IMR-90 (cell line): ENCODE results near the gene ONECUT1. TPM values are rescaled to one million over a fixed set of nuclear protein-coding genes. Genes with fewer than 3 reads are reported as not detected.

ENCODE experiments used
- ATAC-seq: fragments of 200-7000 bp; cut with Tn5 transposase; 2 replicates; pipeline ENCODE4 v1.9.1; 2020; ENCODE audit warnings: low read depth, mild to moderate bottlenecking, moderate library complexity
- BruUV-seq: library from RNA; stranded (reverse); fragments of 400-500 nt; replicated peaks from 2 replicates; lab custom pipeline; 2021; lab: Mats Ljungman, UMichigan
- CTCF ChIA-PET: fragments of 300-600 bp; formaldehyde crosslinking; extraction: SDS; loops from one replicate; lab custom pipeline; 2021; ENCODE audit warnings: antibody characterized with exemption; lab: Yijun Ruan, JAX
- POLR2A ChIA-PET: fragments of 300-600 bp; sonication (Branson Sonifier 250); formaldehyde crosslinking; loops from one replicate; lab custom pipeline; 2022; ENCODE audit warnings: antibody characterized with exemption; ENCODE audit not compliant: unreplicated experiment; lab: Charles Lee
- DNase-seq: peaks from one replicate; pipeline ENCODE4 v3.0.0; 2013
- H2AFZ ChIP-seq: replicated peaks from 2 replicates; pipeline ENCODE3; 2013; ENCODE audit warnings: low read length, mild to moderate bottlenecking; ENCODE audit not compliant: poor library complexity
- H2AK5ac ChIP-seq: 2 replicates; pipeline ENCODE4 v1.6.1; 2013; ENCODE audit warnings: low read depth, low read length, inconsistent platforms
- H2AK9ac ChIP-seq: replicated peaks from 2 replicates; pipeline ENCODE3; 2013; ENCODE audit warnings: mild to moderate bottlenecking, low read depth, low read length, moderate library complexity; ENCODE audit not compliant: poor library complexity
- H2BK120ac ChIP-seq: 2 replicates; pipeline ENCODE4 v1.6.1; 2013; ENCODE audit warnings: low read depth, low read length, inconsistent platforms
- H2BK15ac ChIP-seq: 3 replicates; pipeline ENCODE4 v1.6.1; 2013; ENCODE audit warnings: low read depth, low read length, inconsistent platforms
- H2BK20ac ChIP-seq: 2 replicates; pipeline ENCODE4 v1.6.1; 2013; ENCODE audit warnings: low read depth, mild to moderate bottlenecking, inconsistent platforms, low read length, moderate library complexity
- H2BK5ac ChIP-seq: 2 replicates; pipeline ENCODE4 v1.6.1; 2013; ENCODE audit warnings: mild to moderate bottlenecking, low read depth, low read length, inconsistent platforms; ENCODE audit not compliant: poor library complexity, severe bottlenecking
- H3K14ac ChIP-seq: replicated peaks from 2 replicates; pipeline ENCODE4 v1.6.1; 2013; ENCODE audit warnings: low read depth, low read length, inconsistent platforms
- H3K18ac ChIP-seq: 2 replicates; pipeline ENCODE4 v1.6.1; 2013; ENCODE audit warnings: low read depth, low read length, control low read depth
- H3K23ac ChIP-seq: 2 replicates; pipeline ENCODE4 v1.6.1; 2013; ENCODE audit warnings: low read depth, low read length, inconsistent platforms
- H3K27ac ChIP-seq: 2 replicates; pipeline ENCODE4 v1.5.1; 2013; ENCODE audit warnings: mild to moderate bottlenecking, control low read depth, low read length; ENCODE audit not compliant: insufficient read depth
- H3K27me3 ChIP-seq: 2 replicates; pipeline ENCODE4 v1.6.1; 2013; ENCODE audit warnings: low read length; ENCODE audit not compliant: control insufficient read depth, insufficient read depth
- H3K36me3 ChIP-seq: 2 replicates; pipeline ENCODE4 v1.6.1; 2013; ENCODE audit warnings: low read length, mixed read lengths; ENCODE audit not compliant: control insufficient read depth, insufficient read depth
- H3K4ac ChIP-seq: 2 replicates; pipeline ENCODE4 v1.6.1; 2013; ENCODE audit warnings: low read depth, low read length, inconsistent platforms
- H3K4me1 ChIP-seq: 2 replicates; pipeline ENCODE4 v1.6.1; 2013; ENCODE audit warnings: low read length, mixed read lengths; ENCODE audit not compliant: control insufficient read depth, insufficient read depth
- H3K4me2 ChIP-seq: 2 replicates; pipeline ENCODE4 v1.6.1; 2013; ENCODE audit warnings: low read depth, mild to moderate bottlenecking, control low read depth, low read length, moderate library complexity
- H3K4me3 ChIP-seq: 2 replicates; pipeline ENCODE4 v1.5.1; 2013; ENCODE audit warnings: low read depth, mild to moderate bottlenecking, control low read depth, low read length, moderate library complexity; ENCODE audit not compliant: insufficient read depth
- H3K56ac ChIP-seq: 2 replicates; pipeline ENCODE4 v1.6.1; 2013; ENCODE audit warnings: low read length, inconsistent platforms; ENCODE audit not compliant: insufficient read depth; ENCODE audit errors: extremely low read depth
- H3K79me1 ChIP-seq, 2 experiments: 2 replicates each; pipeline ENCODE4 v1.6.1; 2013; ENCODE audit warnings: low read length in 2 of 2, inconsistent platforms in 1 of 2, low read depth in 1 of 2
- H3K9ac ChIP-seq: 2 replicates; pipeline ENCODE4 v1.6.1; 2013; ENCODE audit warnings: low read depth, low read length, control low read depth
- H3K9me1 ChIP-seq: 2 replicates; pipeline ENCODE4 v1.6.1; 2013; ENCODE audit warnings: low read length, inconsistent platforms; ENCODE audit not compliant: insufficient read depth
- H3K9me3 ChIP-seq: 2 replicates; pipeline ENCODE4 v1.6.1; 2013; ENCODE audit warnings: low read length; ENCODE audit not compliant: control insufficient read depth, insufficient read depth
- H4K20me1 ChIP-seq: 2 replicates; pipeline ENCODE4 v1.6.1; 2013; ENCODE audit warnings: low read length, inconsistent platforms; ENCODE audit not compliant: insufficient read depth
- H4K5ac ChIP-seq: 2 replicates; pipeline ENCODE4 v1.6.1; 2013; ENCODE audit warnings: mild to moderate bottlenecking, low read depth, low read length, control low read depth
- H4K8ac ChIP-seq, 2 experiments: 2 replicates each; pipeline ENCODE4 v1.6.1; 2013; ENCODE audit warnings: low read depth in 2 of 2, low read length in 2 of 2, control low read depth in 1 of 2, inconsistent platforms in 1 of 2
- H4K91ac ChIP-seq: 2 replicates; pipeline ENCODE4 v1.6.1; 2013; ENCODE audit warnings: low read depth, low read length, inconsistent platforms; ENCODE audit not compliant: insufficient read depth
- BHLHE40 ChIP-seq: fragments of 150-350 bp; IDR thresholded peaks from 2 replicates; pipeline ENCODE4 v1.6.1; 2016; ENCODE audit warnings: mild to moderate bottlenecking, low read depth, low read length
- MAFK ChIP-seq: IDR thresholded peaks from 2 replicates; pipeline ENCODE4 v1.6.1; 2012; ENCODE audit warnings: low read depth, low read length, improper control_type of control experiment
- MXI1 ChIP-seq: IDR thresholded peaks from 2 replicates; pipeline ENCODE4 v1.6.1; 2012; ENCODE audit warnings: low read depth, mild to moderate bottlenecking, low read length, moderate library complexity, borderline replicate concordance
- WGBS, 2 experiments: methylation state at CpG; one replicate each; pipeline versions ENCODE4 v1.1.5 to v1.1.7; 2013; ENCODE audit warnings: missing lambda C conversion rate in 2 of 2; ENCODE audit not compliant: insufficient read length in 1 of 2; ENCODE audit errors: extremely low coverage in 2 of 2; 5-methylcytosine and 5-hydroxymethylcytosine counted together
- dilution Hi-C: fragments of 300-500 bp; cut with HindIII; formaldehyde crosslinking; loops from one replicate; pipeline ENCODE4 v1.14.3; 2018; ENCODE audit warnings: low sequenced_read_pairs; ENCODE audit not compliant: unreplicated experiment
- in situ Hi-C: fragments of 300-500 bp; cut with MboI; formaldehyde crosslinking; loops from 3 replicates; pipeline ENCODE4 v1.14.3; 2019; ENCODE audit warnings: low sequenced_read_pairs, inconsistent platforms, mixed read lengths
- intact Hi-C: fragments of 100-400 bp; cut with micrococcal nuclease; formaldehyde crosslinking; loops from 2 replicates; pipeline ENCODE4 v1.10.0; 2022
- polyA plus RNA-seq, 3 experiments: library from polyadenylated mRNA; depleted of rRNA; stranded (reverse); fragments of >200 nt; gene quantifications; 2 replicates each; pipeline ENCODE4 v1.2.3, GENCODE V29; 2012; ENCODE audit warnings: low replicate concordance in 1 of 3
- total RNA-seq: library from RNA; depleted of rRNA; stranded (reverse); fragments of >200 nt; gene quantifications from 2 replicates; pipeline ENCODE4 v1.2.3, GENCODE V29; 2012
- TF ChIP-seq, protein P1 (sequence below): fragments of 150-350 bp; IDR thresholded peaks from 2 replicates; pipeline ENCODE4 v1.6.1; 2017; ENCODE audit warnings: mild to moderate bottlenecking, antibody characterized with exemption, low read length, low read depth
- TF ChIP-seq, protein P2 (sequence below): fragments of 150-350 bp; IDR thresholded peaks from 2 replicates; pipeline ENCODE4 v1.6.1; 2016; ENCODE audit warnings: low read depth, mild to moderate bottlenecking, low read length, moderate library complexity, borderline replicate concordance

The ONECUT1 gene
- total and polyA plus RNA-seq, 2 of the 4 experiments (the other 2 are of a cell fraction), result not detected

DNA sequence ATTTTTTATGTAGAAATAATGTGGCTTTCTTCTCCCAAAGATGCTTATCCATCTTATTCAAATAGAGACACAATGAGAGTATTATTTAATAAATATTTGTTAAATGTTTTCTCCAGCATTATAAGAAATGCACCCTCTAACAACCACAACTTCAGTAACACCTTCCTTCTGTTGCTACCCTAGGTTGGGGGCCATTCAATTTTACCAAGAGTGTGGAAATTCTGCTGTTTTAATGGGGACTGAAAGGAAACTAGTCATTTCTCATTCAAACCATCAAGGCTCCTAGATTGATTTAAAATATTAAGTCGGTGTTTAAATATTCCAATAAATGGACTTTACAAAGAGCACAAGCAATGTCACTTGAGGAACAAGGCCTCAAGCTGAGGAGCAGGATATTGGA is 7.6 kb downstream of the ONECUT1 start:
- Histone ChIP-seq H4K5ac (no peak overlapping the region), H3K36me3 (no peaks in the 10 kb centered on the region), H3K14ac (no peak overlapping the region), H2AFZ (no peak overlapping the region), H3K4me2 (no peak overlapping the region), H3K4ac (no peak overlapping the region), H4K8ac (no peak overlapping the region), H3K18ac (no peak overlapping the region), H4K91ac (no peak overlapping the region), H3K56ac (no peak overlapping the region), H2BK120ac (no peak overlapping the region), H3K23ac (no peak overlapping the region), H3K27ac (no peak overlapping the region), H3K9me1 (no peaks in the 10 kb centered on the region; the same call in 1 of the 2 replicates), H2BK20ac (no peak overlapping the region), H3K4me3 (no peak overlapping the region), H2BK15ac (no peak overlapping the region), H2AK5ac (no peak overlapping the region), H2BK5ac (no peak overlapping the region), H3K79me1 (no peaks in the 10 kb centered on the region), H3K9me3 (peaks cover 7% of the 10 kb centered on the region), H4K20me1 (no peaks in the 10 kb centered on the region), H3K27me3 (peaks cover 63% of the 10 kb centered on the region), H3K4me1 (no peaks in the 10 kb centered on the region), H3K9ac (no peak overlapping the region), H2AK9ac (no peak overlapping the region)
- BruUV-seq, result no TSS peak
- in situ Hi-C loops, result no loop called here
- dilution Hi-C loops, result no loop called here
- intact Hi-C loops, result no loop called here
- DNase-seq (no peak), ATAC-seq (no peak)
- POLR2A ChIA-PET, result no interaction called here
- TF ChIP-seq MXI1, result no peak
- TF ChIP-seq, protein P1, sequence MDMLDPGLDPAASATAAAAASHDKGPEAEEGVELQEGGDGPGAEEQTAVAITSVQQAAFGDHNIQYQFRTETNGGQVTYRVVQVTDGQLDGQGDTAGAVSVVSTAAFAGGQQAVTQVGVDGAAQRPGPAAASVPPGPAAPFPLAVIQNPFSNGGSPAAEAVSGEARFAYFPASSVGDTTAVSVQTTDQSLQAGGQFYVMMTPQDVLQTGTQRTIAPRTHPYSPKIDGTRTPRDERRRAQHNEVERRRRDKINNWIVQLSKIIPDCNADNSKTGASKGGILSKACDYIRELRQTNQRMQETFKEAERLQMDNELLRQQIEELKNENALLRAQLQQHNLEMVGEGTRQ, result no peak
- TF ChIP-seq, protein P2, sequence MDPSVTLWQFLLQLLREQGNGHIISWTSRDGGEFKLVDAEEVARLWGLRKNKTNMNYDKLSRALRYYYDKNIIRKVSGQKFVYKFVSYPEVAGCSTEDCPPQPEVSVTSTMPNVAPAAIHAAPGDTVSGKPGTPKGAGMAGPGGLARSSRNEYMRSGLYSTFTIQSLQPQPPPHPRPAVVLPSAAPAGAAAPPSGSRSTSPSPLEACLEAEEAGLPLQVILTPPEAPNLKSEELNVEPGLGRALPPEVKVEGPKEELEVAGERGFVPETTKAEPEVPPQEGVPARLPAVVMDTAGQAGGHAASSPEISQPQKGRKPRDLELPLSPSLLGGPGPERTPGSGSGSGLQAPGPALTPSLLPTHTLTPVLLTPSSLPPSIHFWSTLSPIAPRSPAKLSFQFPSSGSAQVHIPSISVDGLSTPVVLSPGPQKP, result no peak
- no peak for TF ChIP-seq BHLHE40
- no peak for TF ChIP-seq MAFK
- WGBS, 2 experiments, result no CpG with 5 or more reads among the region's 1 CpG
- CTCF ChIA-PET, result no interaction called here
